Lung (tissue), 12 donors: ENCODE data around the gene APRT. TPM values are rescaled to one million over a fixed set of nuclear protein-coding genes. Genes with fewer than 3 reads are reported as not detected.

ENCODE experiments used
- ATAC-seq: fragments of 200-7000 bp; cut with Tn5 transposase; one replicate; pipeline ENCODE4 v1.9.1; 2020; ENCODE audit warnings: moderate number of reproducible peaks; ENCODE audit not compliant: insufficient read depth, low FRiP score
- DNase-seq, 3 donors: peaks; one replicate each; pipeline ENCODE4 v3.0.0-alpha.2; 2013 to 2017
- H3K27ac ChIP-seq, 2 donors: one replicate each; pipeline ENCODE4 v1.5.1; 2013; ENCODE audit warnings: mild to moderate bottlenecking in 2 of 2, moderate library complexity in 2 of 2, control low read depth in 1 of 2, inconsistent platforms in 1 of 2, low read depth in 1 of 2, low read length in 1 of 2
- H3K27me3 ChIP-seq, 3 donors: one replicate each; pipeline ENCODE4 v1.5.1; 2013; ENCODE audit warnings: low read length in 2 of 3; ENCODE audit not compliant: control insufficient read depth in 3 of 3, insufficient read depth in 3 of 3
- H3K36me3 ChIP-seq, 4 donors: one replicate each; pipeline ENCODE4 v1.5.1; 2013; ENCODE audit warnings: low read length in 4 of 4, mild to moderate bottlenecking in 1 of 4, moderate library complexity in 1 of 4; ENCODE audit not compliant: control insufficient read depth in 4 of 4, insufficient read depth in 4 of 4
- H3K4me1 ChIP-seq, 5 donors: one replicate each; pipeline ENCODE4 v1.5.1; 2013; ENCODE audit warnings: low read length in 5 of 5, mild to moderate bottlenecking in 2 of 5, moderate library complexity in 1 of 5; ENCODE audit not compliant: control insufficient read depth in 5 of 5, insufficient read depth in 5 of 5
- H3K4me3 ChIP-seq: one replicate; pipeline ENCODE4 v1.5.1; 2013; ENCODE audit warnings: mild to moderate bottlenecking, control low read depth, moderate library complexity
- H3K9ac ChIP-seq, 2 donors: one replicate each; pipeline ENCODE4 v1.5.1; 2013; ENCODE audit warnings: low read length in 2 of 2, control low read depth in 1 of 2; ENCODE audit not compliant: insufficient read depth in 1 of 2
- H3K9me3 ChIP-seq, 4 donors: one replicate each; pipeline ENCODE4 v1.5.1; 2013; ENCODE audit warnings: low read length in 3 of 4, mild to moderate bottlenecking in 1 of 4, moderate library complexity in 1 of 4; ENCODE audit not compliant: control insufficient read depth in 4 of 4, insufficient read depth in 3 of 4
- WGBS, 2 donors: extraction: QIAGEN DNeasy Blood & Tissue Kit; methylation state at CpG; one replicate each; pipeline ENCODE4 v1.1.7; 2013; 5-methylcytosine and 5-hydroxymethylcytosine counted together
- polyA plus RNA-seq, 2 donors: library from polyadenylated mRNA; stranded (reverse); fragments of 200-250 nt; gene quantifications; one replicate each; pipeline ENCODE4 v1.2.1, GENCODE V29; 2013
- total RNA-seq, 2 donors: library from RNA; depleted of rRNA in 1 of 2; stranded (reverse); fragments of >200 nt in 1 of 2; gene quantifications; one replicate each; pipeline ENCODE4 v1.2.1, GENCODE V29; 2014 to 2021
- TF ChIP-seq, protein P1 (sequence below): IDR thresholded peaks from 2 replicates; pipeline ENCODE4 v1.5.1; 2012; ENCODE audit warnings: mild to moderate bottlenecking; ENCODE audit errors: control extremely low read depth, extremely low read depth
- donor health status: control.
- donor health status: control.
- donor health status: Bipolar disorder and iron deficiency.
- donor health status: healthy.
- donor health status: DM: yes; HTN: yes; CAD: no.

The APRT gene
- total and polyA plus RNA-seq, 4 donors, result 44.2 to 260 (median 176) TPM

DNA sequence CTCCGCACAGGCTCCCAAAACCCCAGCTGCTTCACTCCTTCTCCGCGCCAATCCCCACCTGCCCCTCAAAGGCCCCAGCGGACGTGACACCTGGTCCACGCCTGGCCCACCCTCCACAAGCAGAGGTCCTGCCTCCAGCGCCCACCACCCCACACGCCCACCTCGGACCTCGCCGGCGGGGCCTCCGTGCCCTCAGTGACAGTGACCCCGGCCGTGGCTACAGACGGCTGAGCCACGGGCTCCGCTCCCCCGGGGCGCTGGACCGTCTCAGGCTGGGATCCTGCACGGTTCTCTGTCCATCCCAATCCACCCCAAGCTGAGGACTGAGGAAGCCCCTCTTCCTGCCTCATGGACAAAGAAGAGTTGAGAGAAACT lies 51.8 kb downstream of the APRT start:
- TF ChIP-seq, protein P1, sequence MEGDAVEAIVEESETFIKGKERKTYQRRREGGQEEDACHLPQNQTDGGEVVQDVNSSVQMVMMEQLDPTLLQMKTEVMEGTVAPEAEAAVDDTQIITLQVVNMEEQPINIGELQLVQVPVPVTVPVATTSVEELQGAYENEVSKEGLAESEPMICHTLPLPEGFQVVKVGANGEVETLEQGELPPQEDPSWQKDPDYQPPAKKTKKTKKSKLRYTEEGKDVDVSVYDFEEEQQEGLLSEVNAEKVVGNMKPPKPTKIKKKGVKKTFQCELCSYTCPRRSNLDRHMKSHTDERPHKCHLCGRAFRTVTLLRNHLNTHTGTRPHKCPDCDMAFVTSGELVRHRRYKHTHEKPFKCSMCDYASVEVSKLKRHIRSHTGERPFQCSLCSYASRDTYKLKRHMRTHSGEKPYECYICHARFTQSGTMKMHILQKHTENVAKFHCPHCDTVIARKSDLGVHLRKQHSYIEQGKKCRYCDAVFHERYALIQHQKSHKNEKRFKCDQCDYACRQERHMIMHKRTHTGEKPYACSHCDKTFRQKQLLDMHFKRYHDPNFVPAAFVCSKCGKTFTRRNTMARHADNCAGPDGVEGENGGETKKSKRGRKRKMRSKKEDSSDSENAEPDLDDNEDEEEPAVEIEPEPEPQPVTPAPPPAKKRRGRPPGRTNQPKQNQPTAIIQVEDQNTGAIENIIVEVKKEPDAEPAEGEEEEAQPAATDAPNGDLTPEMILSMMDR, result no peak
- no peaks in the 10 kb centered on the region for H3K27me3 ChIP-seq
- no peak overlapping the region for H3K4me3 ChIP-seq
- no peaks in the 10 kb centered on the region for H3K9me3 ChIP-seq
- no peak overlapping the region for H3K27ac ChIP-seq
- ATAC-seq, result no peak
- WGBS, 2 donors, result 93 to 95% methylated on average over 19 to 22 of the region's 22 CpGs
- no peak overlapping the region for H3K9ac ChIP-seq
- no peak for DNase-seq
- H3K4me1 ChIP-seq, result peaks cover 0 to 35% (median 9%) of the 10 kb centered on the region in 5 donors
- peaks cover 0 to 9% (median 2%) of the 10 kb centered on the region in 4 donors for H3K36me3 ChIP-seq

Other genes with a start within 250 kb of the APRT start
- 10 to 100 TPM; 21.2 to 44.0 TPM for gene ZC3H18, start 241.5 kb downstream of the APRT start, total RNA-seq
- 10 to 100 TPM; 25.3 to 31.9 TPM for gene ZC3H18, start 241.5 kb downstream of the APRT start, polyA plus RNA-seq
- not detected for gene IL17C, start 173.4 kb downstream of the APRT start, total RNA-seq
- gene IL17C, start 173.4 kb downstream of the APRT start, polyA plus RNA-seq, result 1 to 10 TPM in 1 of 2 donors, under 1 TPM in 1; 0.14 to 1.8 TPM
- 100 to 1,000 TPM; 113 to 404 TPM for gene CYBA, start 160.9 kb downstream of the APRT start, total RNA-seq
- gene CYBA, start 160.9 kb downstream of the APRT start, polyA plus RNA-seq, result 100 to 1,000 TPM; 294 to 879 TPM
- gene MVD, start 148.8 kb downstream of the APRT start, total RNA-seq, result 100 to 1,000 TPM in 1 of 2 donors, 10 to 100 TPM in 1; 39.1 to 123 TPM
- gene MVD, start 148.8 kb downstream of the APRT start, polyA plus RNA-seq, result 100 to 1,000 TPM; 115 to 135 TPM
- 1 to 10 TPM; 1.1 to 2.6 TPM for gene SNAI3, start 125.4 kb downstream of the APRT start, total RNA-seq
- gene SNAI3, start 125.4 kb downstream of the APRT start, polyA plus RNA-seq, result 1 to 10 TPM; 3.2 to 3.8 TPM
- 10 to 100 TPM; 15.2 to 45.9 TPM for gene RNF166, start 105.5 kb downstream of the APRT start, total RNA-seq
- 10 to 100 TPM; 42.4 to 51.6 TPM for gene RNF166, start 105.5 kb downstream of the APRT start, polyA plus RNA-seq
- gene CTU2, start 105.4 kb downstream of the APRT start, total RNA-seq, result 10 to 100 TPM in 1 of 2 donors, 1 to 10 TPM in 1; 5.7 to 23.4 TPM
- 10 to 100 TPM; 17.2 to 19.4 TPM for gene CTU2, start 105.4 kb downstream of the APRT start, polyA plus RNA-seq
- gene PIEZO1, start 26.7 kb downstream of the APRT start, total RNA-seq, result 100 to 1,000 TPM; 113 to 200 TPM
- 100 to 1,000 TPM; 180 to 207 TPM for gene PIEZO1, start 26.7 kb downstream of the APRT start, polyA plus RNA-seq
- 1 to 10 TPM; 3.0 to 5.8 TPM for gene CDT1, start 8.1 kb downstream of the APRT start, total RNA-seq
- 1 to 10 TPM; 2.0 to 3.6 TPM for gene CDT1, start 8.1 kb downstream of the APRT start, polyA plus RNA-seq
- gene GALNS, start 45.0 kb upstream of the APRT start, total RNA-seq, result 10 to 100 TPM; 33.6 to 61.9 TPM
- gene GALNS, start 45.0 kb upstream of the APRT start, polyA plus RNA-seq, result 10 to 100 TPM; 21.4 to 26.9 TPM
- 10 to 100 TPM; 34.2 to 55.4 TPM for gene TRAPPC2L, start 45.2 kb upstream of the APRT start, total RNA-seq
- 100 to 1,000 TPM in 1 of 2 donors, 10 to 100 TPM in 1; 41.5 to 106 TPM for gene TRAPPC2L, start 45.2 kb upstream of the APRT start, polyA plus RNA-seq
- not detected for gene PABPN1L, start 54.7 kb upstream of the APRT start, total RNA-seq
- gene PABPN1L, start 54.7 kb upstream of the APRT start, polyA plus RNA-seq, result under 1 TPM; 0.03 to 0.22 TPM
- gene CBFA2T3, start 165.3 kb upstream of the APRT start, total RNA-seq, result 10 to 100 TPM in 1 of 2 donors, 1 to 10 TPM in 1; 4.7 to 11.8 TPM
- gene CBFA2T3, start 165.3 kb upstream of the APRT start, polyA plus RNA-seq, result 1 to 10 TPM; 6.2 to 7.0 TPM